ENCODE results near the gene VWA8.
"Not testable (repeated sequence)": the region's sequence is repeated elsewhere in the genome, so short reads cannot be mapped to it uniquely, and the experiment has no call there.

VWA8 gene

DNA sequence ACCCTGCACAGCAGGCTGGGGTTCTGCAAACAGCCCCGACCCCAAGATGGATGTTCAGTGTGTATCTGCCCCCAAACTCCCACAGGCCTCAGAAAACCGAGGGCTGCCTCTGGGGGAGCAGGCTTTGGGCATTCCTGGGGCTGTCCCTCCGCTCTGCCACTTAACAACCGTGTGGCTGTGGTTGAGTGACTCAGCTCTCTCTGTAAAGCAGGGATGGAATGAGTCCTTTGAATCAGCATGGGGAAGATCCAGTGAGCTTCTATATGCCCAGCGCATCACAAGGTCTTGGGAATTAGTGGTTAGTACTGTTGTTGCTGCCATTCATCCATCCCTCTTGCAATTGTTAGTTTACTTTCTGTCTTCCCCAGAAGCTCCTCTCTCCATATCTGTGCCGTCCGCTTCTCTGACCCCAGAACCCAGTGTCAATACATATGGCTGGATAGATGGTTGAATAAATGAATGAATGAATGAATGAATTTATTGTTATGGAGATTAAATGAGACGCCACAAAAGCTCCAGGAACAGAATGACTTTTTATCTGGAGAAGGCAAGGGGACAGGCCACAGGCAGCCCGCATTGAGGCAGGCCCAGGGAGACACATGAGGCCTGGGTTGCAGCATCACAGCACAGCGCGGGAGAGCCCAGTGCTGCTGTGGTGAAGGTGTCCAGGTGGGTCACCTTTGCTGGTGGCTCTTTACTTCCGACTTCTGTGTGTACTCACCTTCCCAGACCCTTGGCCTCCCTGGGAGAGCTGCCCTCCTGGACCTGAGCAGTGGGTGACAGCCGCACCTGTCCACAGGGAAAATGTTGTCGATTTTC is 414.3 kb downstream of the VWA8 start:
- Histone ChIP-seq H3K4me1 (peaks cover 0 to 23% (median 18%) of the 10 kb centered on the region in 4 donors), H3K4me3 (peak overlapping the region in 1 of 2 donors; percentile 19), H3K36me3 (no peaks in the 10 kb centered on the region), H3K9me3 (no peaks in the 10 kb centered on the region), H3K27ac (peak overlapping the region; percentile 73 to 74), H3K27me3 (peaks cover 0 to 5% of the 10 kb centered on the region in 2 donors)
- TF ChIP-seq, protein P1, sequence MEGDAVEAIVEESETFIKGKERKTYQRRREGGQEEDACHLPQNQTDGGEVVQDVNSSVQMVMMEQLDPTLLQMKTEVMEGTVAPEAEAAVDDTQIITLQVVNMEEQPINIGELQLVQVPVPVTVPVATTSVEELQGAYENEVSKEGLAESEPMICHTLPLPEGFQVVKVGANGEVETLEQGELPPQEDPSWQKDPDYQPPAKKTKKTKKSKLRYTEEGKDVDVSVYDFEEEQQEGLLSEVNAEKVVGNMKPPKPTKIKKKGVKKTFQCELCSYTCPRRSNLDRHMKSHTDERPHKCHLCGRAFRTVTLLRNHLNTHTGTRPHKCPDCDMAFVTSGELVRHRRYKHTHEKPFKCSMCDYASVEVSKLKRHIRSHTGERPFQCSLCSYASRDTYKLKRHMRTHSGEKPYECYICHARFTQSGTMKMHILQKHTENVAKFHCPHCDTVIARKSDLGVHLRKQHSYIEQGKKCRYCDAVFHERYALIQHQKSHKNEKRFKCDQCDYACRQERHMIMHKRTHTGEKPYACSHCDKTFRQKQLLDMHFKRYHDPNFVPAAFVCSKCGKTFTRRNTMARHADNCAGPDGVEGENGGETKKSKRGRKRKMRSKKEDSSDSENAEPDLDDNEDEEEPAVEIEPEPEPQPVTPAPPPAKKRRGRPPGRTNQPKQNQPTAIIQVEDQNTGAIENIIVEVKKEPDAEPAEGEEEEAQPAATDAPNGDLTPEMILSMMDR (IDR thresholded peaks at IDR 0.05) = no peak
- intact Hi-C loops (cut with DNase I; ENCODE audit: low total_unique reads) = no loop called here
- DNase-seq = no peak

DNA sequence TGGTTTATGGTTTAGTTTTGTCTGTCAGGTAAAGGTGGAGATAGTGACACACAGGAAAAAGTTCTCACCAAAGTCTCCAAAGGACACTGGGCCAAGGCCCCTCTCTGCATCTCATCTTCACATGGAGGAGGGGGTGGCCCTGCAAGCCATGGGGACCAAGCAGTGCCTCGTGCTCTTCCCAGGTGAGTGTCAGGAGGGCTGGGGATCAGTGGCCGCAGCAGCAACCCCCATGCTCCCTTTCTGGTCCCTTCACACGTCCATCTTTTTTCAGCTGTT is 415.5 kb downstream of the VWA8 start:
- Histone ChIP-seq H3K36me3 (no peaks in the 10 kb centered on the region), H3K4me1 (peaks cover 0 to 23% (median 18%) of the 10 kb centered on the region in 4 donors), H3K27ac (no peak overlapping the region), H3K27me3 (peaks cover 0 to 5% of the 10 kb centered on the region in 2 donors), H3K9me3 (no peaks in the 10 kb centered on the region), H3K4me3 (no peak overlapping the region)
- intact Hi-C loops (cut with DNase I; ENCODE audit: low total_unique reads) = no loop called here
- no peak for DNase-seq
- TF ChIP-seq, protein P1 (IDR thresholded peaks at IDR 0.05) = no peak

DNA sequence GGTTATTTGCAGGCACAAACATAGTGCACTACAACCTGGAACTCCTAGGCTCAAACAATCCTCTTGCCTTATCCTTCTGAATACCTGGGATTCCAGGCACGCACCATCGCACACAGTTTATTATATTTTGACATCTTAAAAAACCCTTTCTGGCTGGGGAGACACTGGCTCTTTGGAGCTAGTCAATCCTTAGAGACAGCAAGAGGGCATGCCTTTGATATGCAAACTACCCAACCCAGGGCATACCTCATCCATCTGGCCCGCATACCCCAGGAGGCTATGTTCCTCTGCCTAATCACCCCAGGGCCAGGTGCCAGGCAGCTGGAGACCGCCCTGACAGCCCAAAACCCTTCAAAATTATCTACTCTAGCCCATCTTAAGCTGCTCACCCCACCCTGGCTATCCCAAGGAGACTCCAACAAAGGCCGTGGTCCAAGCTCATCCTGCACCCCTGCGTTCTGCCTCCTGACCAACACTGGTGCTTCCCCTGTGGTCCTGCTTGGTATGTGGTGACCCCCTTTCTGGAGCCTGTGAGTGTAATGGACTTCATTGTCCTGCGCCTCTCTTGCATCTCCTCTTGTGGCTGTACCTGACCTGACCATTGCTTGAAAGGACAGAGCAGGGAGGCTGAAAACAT is 417.1 kb downstream of the VWA8 start:
- intact Hi-C loops (cut with DNase I; ENCODE audit: low total_unique reads) = no loop called here
- DNase-seq = no peak

DNA sequence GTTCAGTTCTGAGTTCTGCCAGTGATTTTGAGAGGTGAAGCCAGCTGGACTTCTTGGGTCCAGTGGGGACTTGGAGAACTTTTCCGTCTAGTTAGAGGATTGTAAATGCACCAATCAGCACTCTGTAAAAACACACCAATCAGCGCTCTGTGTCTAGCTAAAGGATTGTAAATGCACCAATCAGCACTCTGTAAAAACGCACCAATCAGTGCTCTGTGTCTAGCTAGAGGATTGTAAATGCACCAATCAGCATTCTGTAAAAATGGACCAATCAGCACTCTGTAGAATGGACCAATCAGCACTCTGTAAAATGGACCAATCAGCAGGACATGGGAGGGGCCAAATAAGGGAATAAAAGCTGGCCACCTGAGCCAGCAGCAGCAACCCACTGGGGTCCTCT is 418.1 kb downstream of the VWA8 start:
- H3K27me3 ChIP-seq; H3K36me3 ChIP-seq; intact Hi-C loops (cut with DNase I; ENCODE audit: low total_unique reads); DNase-seq; H3K9me3 ChIP-seq; H3K27ac ChIP-seq; H3K4me3 ChIP-seq: not testable (repeated sequence)
- H3K4me1 ChIP-seq = peaks cover 0 to 17% (median 15%) of the 10 kb centered on the region in 4 donors

More for the DNA sequence above, 417.1 kb downstream of the VWA8 start:
- Histone ChIP-seq H3K36me3 (no peaks in the 10 kb centered on the region), H3K27ac (no peak overlapping the region), H3K4me1 (peaks cover 0 to 23% (median 18%) of the 10 kb centered on the region in 4 donors), H3K9me3 (no peaks in the 10 kb centered on the region), H3K4me3 (no peak overlapping the region), H3K27me3 (peaks cover 0 to 5% of the 10 kb centered on the region in 2 donors)
- TF ChIP-seq, protein P1 (IDR thresholded peaks at IDR 0.05) = no peak

DNA sequence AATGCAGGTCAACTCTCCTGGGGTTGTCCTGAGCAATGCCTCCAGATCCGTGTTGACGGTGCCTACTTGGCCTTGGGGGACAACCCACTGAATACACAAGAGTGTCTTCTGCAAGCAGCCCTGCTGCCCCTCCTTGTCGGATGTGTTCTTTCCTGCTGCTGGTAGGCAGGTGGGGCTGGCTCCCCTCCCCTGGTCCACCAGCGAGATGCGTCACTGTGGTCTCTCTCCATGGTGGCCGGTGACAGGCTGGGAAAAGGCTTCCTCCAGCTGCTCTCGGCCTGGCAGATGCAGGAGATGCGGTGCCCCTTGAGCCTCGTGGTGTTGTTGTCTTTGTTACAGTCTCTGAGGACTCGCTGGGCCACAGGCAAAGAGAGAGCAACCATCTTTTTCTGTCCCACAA is 418.6 kb downstream of the VWA8 start:
- peaks cover 0 to 5% of the 10 kb centered on the region in 2 donors for H3K27me3 ChIP-seq
- TF ChIP-seq, protein P1 (IDR thresholded peaks at IDR 0.05) = no peak
- H3K27ac ChIP-seq = no peak overlapping the region
- H3K36me3 ChIP-seq = no peaks in the 10 kb centered on the region
- intact Hi-C loops (cut with DNase I; ENCODE audit: low total_unique reads) = no loop called here
- peaks cover 0 to 12% (median 10%) of the 10 kb centered on the region in 4 donors for H3K4me1 ChIP-seq
- DNase-seq = no peak
- H3K4me3 ChIP-seq = no peak overlapping the region
- H3K9me3 ChIP-seq = no peaks in the 10 kb centered on the region

All from tibial artery (tissue), 4 donors.